ENCODE data around the gene PRR23E.

PRR23E gene

DNA sequence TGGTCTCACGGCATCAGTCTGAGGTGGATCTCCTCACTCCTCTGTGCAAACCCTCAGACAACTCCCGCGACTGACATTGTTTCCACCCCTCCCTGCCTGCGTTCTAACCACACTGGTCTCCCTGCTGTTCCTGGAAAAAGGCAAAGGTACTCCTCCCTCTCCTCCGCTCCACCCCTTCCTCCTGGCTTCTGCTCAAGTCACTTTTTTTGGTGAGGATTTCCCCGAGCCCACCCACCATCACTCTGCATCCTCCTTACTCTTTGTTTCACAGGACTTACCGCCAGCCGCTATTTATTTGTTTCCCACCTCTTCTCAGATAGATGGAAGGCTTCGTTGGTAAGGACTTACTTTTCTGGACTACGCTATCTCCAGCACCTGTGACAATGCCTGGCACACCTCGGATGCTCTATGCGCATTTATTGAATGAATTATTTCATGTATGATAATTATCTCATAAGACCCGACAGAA, 25.6 kb downstream of the PRR23E start:
- no peak for DNase-seq

DNA sequence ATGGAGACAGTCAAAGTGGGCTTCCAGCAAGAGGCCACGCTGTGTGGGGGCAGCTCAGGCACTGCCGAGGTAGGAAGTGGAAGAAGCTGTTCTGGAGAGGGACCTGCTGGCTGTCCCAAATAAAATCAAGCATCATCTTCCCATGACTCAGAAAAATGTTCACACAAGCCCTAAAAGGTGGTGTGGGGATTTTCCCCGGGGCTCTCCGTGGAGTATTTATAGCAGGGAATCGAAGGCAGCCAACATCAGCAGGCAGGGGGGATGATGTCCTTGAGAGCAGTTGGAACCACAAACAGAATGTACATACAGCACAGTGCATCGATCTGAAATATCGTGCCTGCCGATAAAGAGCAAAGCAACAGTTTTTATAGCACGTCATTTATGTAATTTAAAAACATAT, 27.6 kb downstream of the PRR23E start:
- in situ Hi-C loops (cut with HindIII; ENCODE audit: low pct_ligation_motif_present, low sequenced_read_pairs) = no loop called here
- DNase-seq = no peak
- Histone ChIP-seq H3K27ac (no peak overlapping the region), H3K4me3 (ENCODE audit: low read depth, low read length) (no peak overlapping the region), H3K36me3 (replicated peaks) (no peaks in the 10 kb centered on the region), H3K27me3 (replicated peaks) (no peaks in the 10 kb centered on the region)
- TF ChIP-seq, protein P1, sequence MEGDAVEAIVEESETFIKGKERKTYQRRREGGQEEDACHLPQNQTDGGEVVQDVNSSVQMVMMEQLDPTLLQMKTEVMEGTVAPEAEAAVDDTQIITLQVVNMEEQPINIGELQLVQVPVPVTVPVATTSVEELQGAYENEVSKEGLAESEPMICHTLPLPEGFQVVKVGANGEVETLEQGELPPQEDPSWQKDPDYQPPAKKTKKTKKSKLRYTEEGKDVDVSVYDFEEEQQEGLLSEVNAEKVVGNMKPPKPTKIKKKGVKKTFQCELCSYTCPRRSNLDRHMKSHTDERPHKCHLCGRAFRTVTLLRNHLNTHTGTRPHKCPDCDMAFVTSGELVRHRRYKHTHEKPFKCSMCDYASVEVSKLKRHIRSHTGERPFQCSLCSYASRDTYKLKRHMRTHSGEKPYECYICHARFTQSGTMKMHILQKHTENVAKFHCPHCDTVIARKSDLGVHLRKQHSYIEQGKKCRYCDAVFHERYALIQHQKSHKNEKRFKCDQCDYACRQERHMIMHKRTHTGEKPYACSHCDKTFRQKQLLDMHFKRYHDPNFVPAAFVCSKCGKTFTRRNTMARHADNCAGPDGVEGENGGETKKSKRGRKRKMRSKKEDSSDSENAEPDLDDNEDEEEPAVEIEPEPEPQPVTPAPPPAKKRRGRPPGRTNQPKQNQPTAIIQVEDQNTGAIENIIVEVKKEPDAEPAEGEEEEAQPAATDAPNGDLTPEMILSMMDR (IDR thresholded peaks at IDR 0.05; ENCODE audit: low read depth, low read length, missing control alignments) = no peak

More for the DNA sequence above, 25.6 kb downstream of the PRR23E start:
- TF ChIP-seq, protein P1 (IDR thresholded peaks at IDR 0.05; ENCODE audit: low read depth, low read length, missing control alignments) = no peak
- H3K36me3 ChIP-seq (replicated peaks) = no peaks in the 10 kb centered on the region
- H3K4me3 ChIP-seq (ENCODE audit: low read depth, low read length) = no peak overlapping the region
- H3K27me3 ChIP-seq (replicated peaks) = no peaks in the 10 kb centered on the region
- in situ Hi-C loops (cut with HindIII; ENCODE audit: low pct_ligation_motif_present, low sequenced_read_pairs) = no loop called here
- H3K27ac ChIP-seq = no peak overlapping the region

DNA sequence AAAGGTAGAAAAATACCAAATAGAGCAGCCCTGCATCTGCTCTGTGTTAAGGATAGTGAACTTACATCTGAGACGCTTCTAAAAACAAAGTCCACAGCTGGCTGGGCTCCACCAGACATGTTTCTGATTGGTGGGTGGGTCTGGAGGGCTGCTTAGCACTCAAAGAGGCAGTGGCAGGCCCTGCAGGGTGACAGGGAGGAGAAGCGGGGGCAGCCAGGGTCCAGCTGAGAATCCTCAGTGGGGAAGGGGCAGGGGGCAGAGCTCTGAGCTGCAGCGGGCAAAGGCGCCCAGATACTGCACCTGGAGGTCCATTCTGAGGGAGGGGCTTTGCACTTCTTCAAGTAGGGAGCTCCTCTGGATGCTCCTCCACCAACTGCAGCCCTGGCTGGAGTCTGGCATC, 28.1 kb downstream of the PRR23E start:
- no peaks in the 10 kb centered on the region for H3K27me3 ChIP-seq (replicated peaks)
- in situ Hi-C loops (cut with HindIII; ENCODE audit: low pct_ligation_motif_present, low sequenced_read_pairs) = no loop called here

DNA sequence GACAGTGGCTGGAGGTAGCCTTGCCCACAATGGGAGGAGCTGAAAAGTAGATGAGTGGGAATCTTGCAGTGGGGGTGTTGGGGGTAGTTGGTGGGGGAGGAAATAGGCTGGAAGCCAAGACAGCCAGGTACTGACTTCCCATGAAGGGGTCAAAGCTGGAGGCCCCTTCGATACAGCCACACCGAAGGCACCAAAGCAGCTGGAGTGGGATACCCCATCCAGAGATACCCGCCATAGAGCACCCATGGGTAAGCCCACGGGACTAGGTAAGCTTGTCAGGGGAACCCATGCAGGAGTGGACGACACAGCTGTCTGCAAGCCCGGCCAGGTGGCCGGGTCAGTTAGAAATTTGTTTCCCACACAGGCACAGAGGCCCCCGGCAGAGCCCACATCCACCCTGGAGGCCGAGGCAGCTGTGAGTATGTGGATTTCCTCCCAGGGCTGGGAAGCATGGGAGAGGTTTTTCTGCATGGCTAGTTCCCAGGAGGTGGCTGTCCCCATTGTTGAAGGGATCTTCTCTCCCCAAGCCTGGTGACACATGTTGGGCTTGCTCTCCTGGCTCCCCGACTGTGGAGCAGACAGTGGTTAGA, 28.6 kb downstream of the PRR23E start:
- Histone ChIP-seq H3K27ac (no peak overlapping the region), H3K27me3 (replicated peaks) (no peaks in the 10 kb centered on the region), H3K4me3 (ENCODE audit: low read depth, low read length) (no peak overlapping the region), H3K36me3 (replicated peaks) (no peaks in the 10 kb centered on the region)
- in situ Hi-C loops (cut with HindIII; ENCODE audit: low pct_ligation_motif_present, low sequenced_read_pairs) = no loop called here
- TF ChIP-seq, protein P1 (IDR thresholded peaks at IDR 0.05; ENCODE audit: low read depth, low read length, missing control alignments) = no peak
- no peak for DNase-seq

More for the DNA sequence above, 28.1 kb downstream of the PRR23E start:
- Histone ChIP-seq H3K27ac (no peak overlapping the region), H3K36me3 (replicated peaks) (no peaks in the 10 kb centered on the region), H3K4me3 (ENCODE audit: low read depth, low read length) (no peak overlapping the region)
- DNase-seq = no peak
- TF ChIP-seq, protein P1 (IDR thresholded peaks at IDR 0.05; ENCODE audit: low read depth, low read length, missing control alignments) = no peak

DNA sequence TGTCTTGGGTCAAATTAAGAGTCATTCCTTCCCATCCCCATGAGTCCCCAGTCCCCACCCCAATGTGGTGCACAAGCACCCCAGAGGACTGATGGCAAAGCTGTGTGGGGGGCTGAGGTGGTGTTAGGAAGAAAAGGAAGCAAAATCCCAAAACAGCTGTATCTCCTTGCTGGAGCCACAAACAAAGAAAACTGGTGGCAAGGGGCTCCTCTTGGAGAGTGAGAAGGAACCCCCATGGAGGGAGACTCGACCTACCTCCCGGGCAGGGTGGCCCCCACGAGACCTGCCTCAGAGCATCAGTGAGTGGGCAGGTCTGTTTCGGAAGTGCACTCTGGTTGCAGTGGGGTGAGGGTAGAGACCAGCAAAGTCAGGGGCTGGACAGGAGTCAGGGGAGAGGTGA, 29.2 kb downstream of the PRR23E start:
- H3K4me3 ChIP-seq (ENCODE audit: low read depth, low read length) = no peak overlapping the region
- no peak overlapping the region for H3K27ac ChIP-seq
- TF ChIP-seq, protein P1 (IDR thresholded peaks at IDR 0.05; ENCODE audit: low read depth, low read length, missing control alignments) = no peak
- no peak for DNase-seq
- in situ Hi-C loops (cut with HindIII; ENCODE audit: low pct_ligation_motif_present, low sequenced_read_pairs) = no loop called here
- H3K36me3 ChIP-seq (replicated peaks) = no peaks in the 10 kb centered on the region
- H3K27me3 ChIP-seq (replicated peaks) = no peaks in the 10 kb centered on the region

DNA sequence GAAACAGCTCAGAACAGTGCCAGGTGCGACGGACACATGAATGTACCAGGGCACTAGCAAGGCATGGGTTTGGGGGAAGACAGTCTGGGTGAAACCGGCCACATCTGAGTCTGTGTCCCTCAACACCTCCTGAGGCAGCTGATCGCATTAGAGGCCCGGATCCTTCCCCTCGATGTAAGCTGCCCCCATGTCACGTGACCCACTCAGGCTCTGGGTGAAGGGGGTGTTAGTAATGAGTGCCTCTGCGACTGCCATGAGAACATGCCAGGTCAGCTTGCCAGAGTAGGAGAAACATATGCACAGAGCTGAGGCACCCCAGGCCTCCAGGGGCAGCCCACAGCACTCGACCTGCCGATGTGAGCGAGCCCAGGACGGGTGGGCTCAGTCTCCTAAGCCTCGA, 29.7 kb downstream of the PRR23E start:
- Histone ChIP-seq H3K36me3 (replicated peaks) (no peaks in the 10 kb centered on the region), H3K4me3 (ENCODE audit: low read depth, low read length) (no peak overlapping the region), H3K27me3 (replicated peaks) (no peaks in the 10 kb centered on the region), H3K27ac (no peak overlapping the region)
- DNase-seq = no peak
- in situ Hi-C loops (cut with HindIII; ENCODE audit: low pct_ligation_motif_present, low sequenced_read_pairs) = no loop called here
- TF ChIP-seq, protein P1 (IDR thresholded peaks at IDR 0.05; ENCODE audit: low read depth, low read length, missing control alignments) = no peak
